Measurements from ENCODE around the gene BLVRB.
"Not testable (repeated sequence)": the region's sequence is repeated elsewhere in the genome, so short reads cannot be mapped to it uniquely, and the experiment has no call there.

Gene BLVRB

GRCh38 chr19:40489882-40490230 lies 24.3 kb upstream of the BLVRB start:
- no peak for DNase-seq

DNA sequence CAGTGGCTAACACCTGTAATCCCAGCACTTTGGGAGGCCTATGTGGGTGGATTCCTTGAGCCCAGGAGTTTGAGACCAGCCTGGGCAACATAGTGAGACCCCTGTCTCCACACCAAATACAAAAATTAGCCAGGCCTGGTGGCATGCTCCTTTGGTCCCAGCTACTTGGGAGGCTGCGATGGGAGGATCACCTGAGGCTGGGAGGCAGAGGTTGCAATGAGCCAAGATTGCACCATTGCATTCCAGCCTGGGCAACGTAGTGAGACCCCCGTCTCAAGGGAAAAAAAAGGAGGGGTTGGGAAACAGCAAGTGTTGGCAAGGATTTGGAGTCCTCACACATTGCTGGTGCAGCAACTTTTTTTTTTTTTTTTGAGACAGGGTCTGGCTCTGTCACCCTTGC lies 20.5 kb upstream of the BLVRB start:
- DNase-seq: no peak

DNA sequence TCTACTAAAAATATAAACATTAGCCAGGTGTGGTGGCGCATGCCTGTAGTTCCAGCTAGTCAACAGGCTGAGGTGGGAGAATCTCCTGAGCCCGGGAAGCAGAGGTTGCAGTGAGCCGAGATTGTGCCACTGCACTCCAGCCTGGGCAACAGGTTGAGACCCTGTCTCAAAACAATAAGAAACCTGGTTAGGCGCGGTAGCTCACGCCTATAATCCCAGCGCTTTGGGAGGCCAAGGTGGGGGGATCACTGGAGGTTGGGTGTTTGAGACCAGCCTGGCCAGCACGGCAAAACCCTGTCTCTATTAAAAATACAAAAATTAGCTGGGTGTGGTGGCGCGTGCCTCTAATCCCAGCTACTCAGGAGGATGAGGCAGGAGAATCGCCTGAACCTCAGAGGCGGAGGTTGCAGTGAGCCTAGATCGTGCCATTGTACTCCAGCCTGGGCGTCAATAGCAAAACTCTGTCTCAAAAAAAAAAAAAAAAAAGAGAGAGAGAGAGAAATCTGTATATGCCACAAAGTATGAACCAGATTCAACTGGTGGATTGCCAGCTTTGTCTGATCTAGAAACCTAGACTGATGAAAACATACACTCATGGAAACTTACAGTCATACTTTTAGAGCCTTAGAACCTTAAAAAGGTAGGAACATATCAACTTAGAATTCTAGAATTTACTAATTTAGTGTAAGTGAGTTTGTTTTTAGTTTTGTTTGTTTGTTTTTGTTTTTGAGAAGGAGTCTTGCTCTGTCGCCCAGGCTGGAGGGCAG lies 10.5 kb upstream of the BLVRB start:
- not testable (repeated sequence) for DNase-seq

DNA sequence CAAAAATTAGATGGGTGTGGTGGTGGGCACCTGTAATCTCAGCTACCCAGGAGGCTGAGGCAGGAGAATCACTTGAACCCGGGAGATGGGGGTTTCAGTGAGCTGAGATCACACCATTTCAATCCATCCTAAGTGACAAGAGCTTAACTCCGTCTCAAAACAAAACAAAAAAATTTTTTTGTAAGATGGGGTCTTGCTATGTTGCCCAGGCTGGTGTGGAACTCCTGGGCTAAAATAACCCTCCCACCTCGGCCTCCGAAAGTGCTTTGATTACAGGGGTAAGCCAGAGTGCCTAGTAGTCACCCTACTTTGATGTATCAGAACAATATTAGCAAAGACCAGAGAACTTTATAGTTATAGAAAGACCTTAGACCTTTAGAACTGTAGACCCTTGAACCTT lies 9.2 kb upstream of the BLVRB start:
- no peak for DNase-seq

- DNase-seq: no peak
Measured at GRCh38 chr19:40472516-40472915, 7.0 kb upstream of the BLVRB start.

GRCh38 chr19:40471111-40471510 lies 5.6 kb upstream of the BLVRB start:
- no peak for DNase-seq

DNA sequence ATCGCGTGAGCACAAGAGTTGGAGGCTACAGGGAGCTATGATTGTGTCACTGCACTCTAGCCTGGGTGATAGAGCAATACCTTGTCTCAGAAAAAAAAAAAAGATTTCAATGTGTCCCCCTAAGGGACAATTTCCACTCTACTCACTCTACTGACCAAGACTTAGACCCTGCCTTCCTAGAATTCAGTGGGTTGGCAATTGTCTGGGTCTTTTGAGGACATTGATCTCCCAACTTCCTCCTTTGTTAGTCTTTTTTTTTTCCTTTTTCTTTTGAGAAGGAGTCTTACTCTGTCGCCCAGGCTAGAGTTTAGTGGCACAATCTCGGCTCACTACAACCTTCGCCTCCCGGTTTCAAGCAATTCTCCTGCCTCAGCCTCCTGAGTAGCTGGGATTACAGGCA lies 3.5 kb upstream of the BLVRB start:
- DNase-seq: no peak

GRCh38 chr19:40466985-40467734 lies 1.6 kb upstream of the BLVRB start, which contains the start of gene SPTBN4:
TSS of gene SPTBN4 (plus strand) at chr19:40467001. CDS start at chr19:40472622, 5,621 bp downstream.
- DNase-seq: peak in 13 of 51 donors; percentile 23 to 60 (median 38)

DNA sequence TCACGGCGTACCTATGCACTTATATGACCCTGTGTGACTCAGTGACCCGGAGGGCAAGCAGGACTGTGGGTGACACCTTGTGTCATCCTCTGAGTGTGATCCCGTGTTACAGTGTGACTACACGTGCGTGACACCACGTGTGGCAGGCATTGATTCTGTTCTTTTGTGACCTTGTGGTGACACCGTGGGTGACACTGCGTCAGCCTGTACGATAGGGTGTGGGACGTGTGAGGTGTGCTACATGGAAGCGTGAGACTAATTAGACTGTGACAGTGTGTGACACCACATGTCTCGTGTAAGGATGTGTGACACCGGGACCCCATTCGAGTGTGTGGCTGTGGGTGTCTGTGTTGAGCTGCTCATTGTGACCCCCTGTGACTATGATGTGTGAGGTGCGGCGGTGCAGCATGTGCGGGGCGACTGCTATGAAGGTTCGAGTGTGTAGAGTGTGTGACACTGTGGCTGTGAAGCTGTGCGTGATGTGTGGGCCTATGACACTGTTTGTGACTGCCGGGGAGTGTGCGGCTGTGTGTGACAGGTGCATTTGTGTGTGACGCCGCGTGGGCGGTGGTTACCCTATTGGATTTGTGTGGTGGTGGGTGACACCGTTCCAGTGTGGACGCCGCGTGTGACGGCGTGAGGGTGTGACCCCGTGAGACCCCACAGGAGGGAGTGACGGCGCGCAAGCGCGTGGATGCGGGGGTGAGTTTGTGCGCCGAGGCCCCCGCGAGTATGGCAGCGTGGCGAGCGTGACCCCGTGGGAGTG lies 857 bp upstream of the BLVRB start:
- DNase-seq: peak in 29 of 51 donors; percentile 12 to 86 (median 43)

DNA sequence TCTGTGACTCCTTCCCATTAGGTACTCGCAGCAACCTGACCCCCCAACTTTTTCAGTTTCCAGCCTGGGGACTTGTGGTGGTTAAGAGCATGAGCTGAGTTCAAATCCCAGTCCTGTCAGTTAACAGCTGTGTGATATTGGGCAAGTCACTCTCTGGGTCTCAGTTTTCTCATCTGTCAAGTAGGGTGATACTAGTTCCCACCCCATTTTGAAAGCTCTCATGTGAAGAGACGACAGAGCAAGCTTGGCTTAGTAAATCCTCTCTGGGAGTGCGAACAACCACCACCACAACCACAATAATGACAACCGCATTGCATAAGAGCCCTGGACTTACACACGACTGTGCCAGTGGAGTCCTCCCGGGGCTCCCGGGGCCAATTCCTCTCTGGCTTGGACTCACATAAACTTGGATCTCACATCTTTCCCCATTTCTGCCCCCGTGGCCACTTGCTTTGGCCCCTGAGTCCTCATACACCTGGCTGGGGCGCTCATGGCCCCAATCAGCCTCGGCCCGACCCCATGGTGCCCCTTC lies 454 bp downstream of the BLVRB start:
- peak in 2 of 51 donors; percentile 30 to 60 for DNase-seq

GRCh38 chr19:40464059-40465024 lies 1.2 kb downstream of the BLVRB start:
- peak in 46 of 51 donors; percentile 2 to 75 (median 44) for DNase-seq

DNA sequence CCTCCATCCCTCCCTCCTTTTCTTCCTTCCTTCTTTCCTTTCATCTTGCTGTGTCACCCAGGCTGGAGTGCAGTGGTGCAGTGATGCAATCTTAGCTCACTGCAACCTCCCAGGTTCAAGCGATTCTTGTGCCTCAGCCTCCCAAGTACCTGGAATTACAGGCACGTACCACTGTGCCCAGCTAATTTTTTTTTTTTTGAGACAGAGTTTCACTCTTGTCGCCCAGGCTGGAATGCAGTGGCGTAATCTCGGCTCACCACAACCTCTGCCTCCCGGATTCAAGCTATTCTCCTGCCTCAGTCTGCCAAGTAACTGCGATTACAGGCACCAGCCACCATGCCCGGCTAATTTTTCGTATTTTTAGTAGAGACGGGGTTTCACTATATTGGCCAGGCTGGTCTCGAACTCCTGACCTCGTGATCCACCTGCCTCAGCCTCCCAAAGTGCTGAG lies 1.9 kb downstream of the BLVRB start:
- DNase-seq: not testable (repeated sequence)

DNA sequence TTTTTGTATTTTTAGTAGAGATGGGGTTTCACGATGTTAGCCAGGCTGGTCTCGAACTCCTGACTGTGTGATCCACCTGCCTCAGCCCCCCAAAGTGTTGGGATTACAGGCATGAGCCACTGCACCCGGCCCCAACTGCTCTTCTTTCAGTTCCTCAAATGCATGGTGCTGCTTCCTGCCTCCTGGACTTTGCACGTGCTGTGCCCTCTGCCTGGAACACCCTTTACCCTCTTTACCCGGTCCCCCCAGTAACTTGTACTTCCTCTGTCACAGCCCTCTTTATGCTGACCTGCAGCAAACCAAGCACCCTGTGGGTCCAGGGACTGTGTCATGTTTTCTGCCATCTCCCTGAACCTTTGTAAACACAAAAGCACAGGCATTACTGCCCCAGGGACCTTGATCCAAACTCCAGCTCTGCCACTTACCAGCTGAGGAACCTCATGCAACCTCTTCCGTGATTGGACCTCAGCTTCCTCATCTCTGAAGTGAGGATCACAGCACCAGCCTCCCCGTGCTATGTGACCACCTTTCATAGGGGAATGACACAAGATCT lies 3.8 kb downstream of the BLVRB start:
- DNase-seq: peak in 2 of 51 donors; percentile 4 to 16

GRCh38 chr19:40460185-40460584 lies 5.4 kb downstream of the BLVRB start:
- no peak for DNase-seq

GRCh38 chr19:40458597-40458974 lies 7.0 kb downstream of the BLVRB start:
- no peak for DNase-seq

DNA sequence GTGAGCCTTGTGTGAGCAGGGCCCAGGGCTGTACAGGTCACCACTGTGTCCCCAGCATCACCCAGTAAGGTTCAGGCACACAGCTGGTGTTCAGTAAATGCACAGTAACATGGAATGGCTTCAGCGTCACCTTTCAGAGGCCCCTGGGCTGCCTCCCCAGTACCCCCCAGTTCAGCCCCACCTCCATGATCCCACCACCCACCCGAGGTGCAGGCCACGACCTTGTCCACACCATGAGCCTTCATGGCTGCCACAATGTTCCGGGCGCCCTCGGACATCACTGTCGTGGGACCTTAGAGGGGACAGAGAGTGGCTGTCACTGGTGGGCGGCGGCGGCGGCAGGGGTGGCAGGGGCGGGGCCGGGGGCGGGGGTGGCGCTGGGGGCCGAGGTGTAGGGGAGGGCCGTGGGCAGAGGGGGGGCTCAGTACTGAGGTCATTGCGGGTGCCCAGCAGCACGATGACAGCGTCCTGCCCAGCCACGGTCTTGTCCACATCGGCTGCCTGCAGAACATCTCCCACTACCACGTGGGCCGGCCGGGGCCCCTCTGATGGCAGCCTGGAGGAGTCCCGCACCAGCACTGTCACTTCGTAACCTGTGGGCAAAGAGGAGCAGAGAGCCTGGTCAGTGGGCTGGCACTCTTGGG lies 7.5 kb downstream of the BLVRB start:
- DNase-seq: no peak

- no peak for DNase-seq
Measured at GRCh38 chr19:40457048-40457447, 8.5 kb downstream of the BLVRB start.

DNA sequence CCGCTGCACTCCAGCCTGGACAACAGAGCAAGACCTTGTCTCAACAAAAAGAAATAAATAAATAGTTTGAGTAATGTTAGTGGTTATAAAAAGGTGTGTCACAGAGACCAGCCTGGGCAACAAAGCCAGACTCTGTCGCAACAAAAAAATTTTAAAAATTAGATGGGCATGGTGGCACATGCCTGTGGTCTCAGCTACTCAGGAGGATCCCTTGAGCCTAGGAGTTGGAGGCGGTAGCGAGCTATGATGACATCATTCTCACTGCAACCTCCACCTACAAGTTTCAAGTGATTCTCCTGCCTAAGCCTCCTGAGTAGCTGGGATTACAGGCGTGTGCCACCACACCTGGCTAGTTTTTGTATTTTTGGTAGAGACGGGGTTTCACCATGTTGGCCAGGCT lies 11.6 kb downstream of the BLVRB start:
- not testable (repeated sequence) for DNase-seq

GRCh38 chr19:40453151-40453735 lies 12.3 kb downstream of the BLVRB start:
- DNase-seq: no peak
